ENCODE results near the gene MEX3A.
"Not testable (repeated sequence)": the region's sequence is repeated elsewhere in the genome, so short reads cannot be mapped to it uniquely, and the experiment has no call there.

Gene MEX3A

DNA sequence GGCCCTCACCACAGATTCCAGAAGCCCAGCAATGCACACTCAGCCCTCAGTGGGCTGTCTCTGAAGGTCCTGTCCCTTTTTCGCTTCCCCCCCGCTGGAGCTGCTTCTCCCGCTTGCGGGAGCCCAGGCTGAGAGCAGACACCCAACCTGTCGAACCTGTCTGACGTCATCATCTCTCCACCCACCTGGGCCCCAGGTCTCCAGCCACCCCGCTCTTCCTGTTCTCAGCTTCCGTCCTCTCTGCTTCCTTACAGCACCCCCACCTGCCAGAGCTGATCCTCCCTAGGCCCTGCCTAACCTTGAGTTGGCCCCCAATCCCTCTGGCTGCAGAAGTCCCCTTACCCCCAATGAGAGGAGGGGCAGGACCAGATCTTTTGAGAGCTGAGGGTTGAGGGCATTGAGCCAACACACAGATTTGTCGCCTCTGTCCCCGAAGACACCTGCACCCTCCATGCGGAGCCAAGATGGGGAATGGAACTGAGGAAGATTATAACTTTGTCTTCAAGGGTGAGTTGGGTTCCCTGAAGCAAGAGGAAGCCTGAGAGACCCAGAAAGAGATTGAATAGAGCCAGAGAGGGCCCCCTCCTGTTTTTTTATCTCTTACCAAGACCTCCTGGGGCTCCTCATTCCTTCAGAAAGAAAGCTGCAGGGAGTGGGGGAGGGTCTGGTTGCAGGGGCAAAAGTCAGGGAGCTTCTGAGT is 21.2 kb downstream of the MEX3A start, which contains the start of gene RAB25:
TSS of gene RAB25 (plus strand) at position 224 of the 700 bp plus-strand sequence. CDS start at position 465, 241 bp downstream.
- no peak for FAIRE-seq
- no peak for DNase-seq (ENCODE audit: low spot score)

DNA sequence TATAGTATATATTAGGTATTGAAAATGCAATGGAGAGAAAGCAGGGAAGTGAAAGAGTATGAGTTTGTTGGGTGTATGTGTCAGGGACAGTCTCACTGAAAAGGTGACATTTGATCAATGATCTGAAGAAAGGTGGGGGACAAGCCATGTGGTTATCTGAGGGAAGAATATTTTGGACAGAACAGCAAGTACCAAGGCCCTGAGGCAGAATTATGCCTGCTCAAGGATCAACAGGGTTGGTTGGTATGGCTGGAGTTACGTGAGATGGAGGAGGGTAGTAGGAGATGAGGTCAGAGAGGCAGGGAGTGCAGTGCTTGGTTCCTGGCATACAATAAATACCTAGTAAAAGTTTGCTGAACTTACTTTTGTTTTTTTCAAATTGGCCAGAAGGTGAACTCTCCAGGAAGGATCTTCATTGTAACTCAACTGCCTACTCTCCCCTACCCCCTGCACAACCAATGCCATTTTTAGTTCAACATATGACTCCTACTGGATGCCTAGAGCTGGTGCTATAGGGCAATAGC is 25.9 kb downstream of the MEX3A start:
- no peak for FAIRE-seq
- no peak for DNase-seq (ENCODE audit: low spot score)

- FAIRE-seq: no peak
- no peak for DNase-seq (ENCODE audit: low spot score)
Observed at GRCh38 chr1:156055281-156056048, 26.8 kb downstream of the MEX3A start.

DNA sequence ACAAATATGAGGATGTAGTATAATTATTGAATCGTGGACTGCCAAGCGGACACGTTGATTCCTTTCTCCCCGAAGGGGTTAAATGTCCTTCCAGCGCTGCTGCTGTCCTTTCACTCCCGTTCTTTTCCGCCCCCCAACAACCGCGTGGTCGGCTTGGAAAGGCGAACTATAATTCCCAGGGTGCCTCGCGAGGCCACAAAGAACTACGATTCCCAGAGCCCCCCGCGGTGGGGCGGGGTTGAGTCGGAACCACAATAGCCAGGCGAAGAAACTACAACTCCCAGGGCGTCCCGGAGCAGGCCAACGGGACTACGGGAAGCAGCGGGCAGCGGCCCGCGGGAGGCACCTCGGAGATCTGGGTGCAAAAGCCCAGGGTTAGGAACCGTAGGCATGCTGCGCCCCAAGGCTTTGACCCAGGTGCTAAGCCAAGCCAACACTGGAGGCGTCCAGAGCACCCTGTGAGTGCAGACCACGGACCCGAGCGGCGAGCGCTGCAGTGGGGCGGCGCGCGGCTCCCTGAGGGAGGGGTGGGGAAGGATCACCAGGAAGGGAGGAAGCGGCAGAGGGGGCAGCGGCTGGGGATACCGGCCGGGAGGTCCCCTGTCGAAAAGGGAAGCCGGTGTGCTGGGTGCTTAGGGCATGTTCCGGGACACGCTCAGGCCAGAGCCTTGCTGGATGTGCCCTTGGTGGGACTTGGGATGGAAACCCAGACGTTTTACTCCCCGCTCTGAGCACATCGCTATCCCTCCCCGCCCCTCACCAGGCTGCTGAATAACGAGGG is 27.6 kb downstream of the MEX3A start, which contains the start of gene LAMTOR2:
TSS of gene LAMTOR2 (plus strand) at position 283 of the 781 bp plus-strand sequence. CDS start at position 391, 108 bp downstream.
- peak; percentile 96 for DNase-seq (ENCODE audit: low spot score)
- FAIRE-seq: no peak

DNA sequence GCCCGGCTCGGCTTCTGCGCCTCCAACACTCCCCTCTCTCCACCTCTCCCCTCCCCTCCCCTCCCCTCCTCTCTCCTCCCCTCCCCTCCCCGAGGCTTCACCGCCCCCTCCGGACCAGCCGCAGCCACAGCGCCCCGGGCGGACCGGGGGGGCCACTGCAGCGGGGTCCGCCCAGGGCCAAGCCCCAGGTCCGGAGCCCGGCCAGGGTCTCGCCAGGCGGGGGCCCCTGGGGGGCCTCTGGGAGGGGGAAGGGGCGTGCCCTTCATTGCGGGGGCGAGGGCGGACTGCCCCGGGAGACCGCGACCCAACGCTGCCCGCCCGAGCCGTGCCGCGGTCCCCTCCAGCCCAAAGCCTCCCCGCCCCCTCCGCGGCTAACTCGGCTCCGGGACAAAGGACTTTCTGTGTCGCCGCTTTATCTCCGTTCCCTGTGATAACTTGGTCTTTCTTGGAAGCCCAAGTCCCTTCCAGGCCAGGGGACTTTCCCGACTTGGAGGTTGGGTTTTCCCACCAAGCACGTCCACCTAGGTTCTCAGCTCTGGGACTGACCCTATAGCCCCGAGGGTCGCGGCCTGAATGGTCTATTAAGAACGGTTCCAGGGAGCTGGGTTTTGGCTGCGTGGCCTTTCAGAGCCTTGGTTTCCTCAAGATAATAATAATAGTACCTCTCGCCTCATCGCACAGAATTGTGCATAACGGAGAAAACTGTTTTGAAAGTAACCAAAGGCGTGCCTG is 28.3 kb downstream of the MEX3A start, which contains the start of gene UBQLN4:
TSS of gene UBQLN4 (minus strand) at position 31 of the 732 bp plus-strand sequence. CDS start 97 bp downstream, outside the sequence.
- no peak for FAIRE-seq

GRCh38 chr1:156052862-156053767 is 29.1 kb downstream of the MEX3A start:
- DNase-seq (ENCODE audit: low spot score) (peak; percentile 73), FAIRE-seq (no peak)

More for the DNA sequence above, 28.3 kb downstream of the MEX3A start, which contains the start of gene UBQLN4:
- peak; percentile 94 for DNase-seq (ENCODE audit: low spot score)

GRCh38 chr1:156051011-156051725 is 31.1 kb downstream of the MEX3A start:
- no peak for DNase-seq (ENCODE audit: low spot score)
- no peak for FAIRE-seq

DNA sequence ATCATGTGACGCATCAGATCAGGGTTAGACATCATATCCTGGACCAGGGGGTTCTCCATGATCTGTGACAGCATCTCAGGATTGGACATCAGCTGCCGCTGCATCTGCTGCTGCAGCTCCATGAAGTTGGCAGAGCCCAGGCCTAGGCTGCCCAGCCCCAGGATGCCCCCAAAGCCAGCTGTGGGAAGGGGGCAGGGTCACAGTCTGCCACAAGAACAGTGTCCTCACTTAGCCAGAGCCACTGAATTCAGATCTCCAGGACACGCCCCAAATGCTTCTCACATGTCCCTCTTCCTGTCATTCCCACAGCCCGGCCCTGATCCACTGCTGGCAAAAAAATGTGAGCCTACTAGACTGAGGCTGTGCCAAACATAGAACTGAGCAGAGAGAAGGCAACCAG is 31.9 kb downstream of the MEX3A start:
- FAIRE-seq (no peak), DNase-seq (ENCODE audit: low spot score) (no peak)

GRCh38 chr1:156048663-156049258 is 33.5 kb downstream of the MEX3A start:
- FAIRE-seq (no peak), DNase-seq (ENCODE audit: low spot score) (no peak)

DNA sequence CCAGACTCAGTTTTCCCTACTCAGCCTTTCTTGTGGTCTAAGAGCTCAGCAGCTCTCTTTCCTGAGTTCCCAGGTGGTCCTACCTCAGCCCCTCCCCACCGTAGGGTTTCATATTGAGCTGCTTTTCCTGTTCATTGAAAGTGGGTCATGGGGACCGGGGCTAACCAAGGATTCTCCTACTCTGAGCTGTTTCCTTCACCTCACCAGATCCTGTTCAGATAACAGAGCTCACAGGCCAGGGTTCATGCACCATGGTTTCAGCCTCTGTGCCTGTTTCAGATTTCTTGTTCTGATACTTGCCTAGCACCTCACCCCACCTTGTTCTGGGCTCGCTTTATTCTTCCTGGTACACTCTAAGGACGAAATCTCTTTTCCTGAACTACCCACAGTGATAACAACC is 37.2 kb downstream of the MEX3A start:
- no peak for FAIRE-seq
- no peak for DNase-seq (ENCODE audit: low spot score)

DNA sequence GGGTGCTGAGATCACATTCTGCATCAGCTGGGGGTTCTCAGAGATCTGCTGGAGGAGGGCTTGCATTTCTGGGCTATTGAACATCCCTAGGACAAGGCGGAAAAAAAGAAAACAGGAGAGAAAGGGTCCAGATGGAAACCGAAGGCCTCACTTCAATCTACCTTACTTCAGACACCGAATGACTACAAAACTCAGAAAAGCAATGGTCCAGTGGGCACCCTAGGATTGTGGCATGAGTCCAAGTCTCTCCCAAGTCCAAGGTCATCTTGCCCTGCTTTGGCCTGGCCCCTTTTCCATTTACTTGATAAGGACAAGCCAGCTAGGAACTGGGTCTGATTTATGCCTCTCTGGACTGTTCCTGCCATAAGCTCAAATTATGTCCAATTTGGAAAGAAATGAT is 39.4 kb downstream of the MEX3A start:
- DNase-seq (ENCODE audit: low spot score): no peak
- FAIRE-seq: no peak

DNA sequence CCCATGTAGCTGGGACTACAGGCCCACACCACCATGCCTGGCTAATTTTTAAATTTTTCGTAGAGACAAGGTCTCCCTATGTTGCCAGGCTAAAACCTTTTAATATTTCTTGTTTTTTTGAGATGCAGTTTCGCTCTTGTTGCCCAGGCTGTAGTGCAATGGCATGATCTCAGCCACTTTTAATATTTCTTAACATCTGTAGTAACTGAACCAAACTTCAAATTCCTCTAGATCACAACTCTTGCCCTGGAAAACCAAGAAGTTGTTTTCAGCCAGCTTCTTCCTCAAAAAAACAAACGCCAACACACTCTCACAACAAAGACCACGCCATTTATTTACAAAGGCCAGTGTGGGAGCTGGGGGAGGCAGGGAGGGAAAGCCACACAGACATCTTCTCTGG is 47.3 kb downstream of the MEX3A start:
- DNase-seq (ENCODE audit: low spot score); FAIRE-seq: not testable (repeated sequence)

GRCh38 chr1:156033011-156033410 is 49.3 kb downstream of the MEX3A start:
- no peak for DNase-seq (ENCODE audit: low spot score)
- FAIRE-seq: no peak

DNA sequence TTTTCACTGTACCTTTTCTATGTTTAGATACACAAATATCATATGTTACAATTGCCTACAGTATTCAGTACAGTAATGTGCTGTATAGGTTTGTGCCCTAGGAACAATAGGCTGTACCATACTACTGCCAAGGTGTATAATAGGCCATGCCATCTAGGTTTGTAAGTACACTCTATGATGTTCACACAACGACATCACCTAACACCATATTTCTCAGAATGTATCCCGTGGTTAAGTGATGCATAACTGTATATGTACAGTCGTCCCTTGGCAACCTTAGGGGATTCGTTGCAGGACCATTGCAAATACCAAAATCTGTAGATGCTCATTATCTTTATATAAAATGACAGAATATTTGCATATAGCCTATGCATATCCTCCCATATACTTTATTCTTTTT is 55.7 kb downstream of the MEX3A start:
- FAIRE-seq (no peak), DNase-seq (ENCODE audit: low spot score) (no peak)

- FAIRE-seq: no peak
- no peak for DNase-seq (ENCODE audit: low spot score)
Observed at GRCh38 chr1:156025876-156026275, 56.4 kb downstream of the MEX3A start.

GRCh38 chr1:156024801-156025200 is 57.5 kb downstream of the MEX3A start:
- FAIRE-seq (no peak), DNase-seq (ENCODE audit: low spot score) (no peak)
